K562 (cell line): ENCODE results near the gene PALM3. TPM values are rescaled to one million over a fixed set of nuclear protein-coding genes. Genes with fewer than 3 reads are reported as not detected.

ENCODE experiments used
- ATAC-seq: fragments of 200-7000 bp; cut with Tn5 transposase; 3 replicates; pipeline ENCODE4 v1.9.1; 2020; ENCODE audit warnings: moderate library complexity
- BruUV-seq: library from RNA; stranded (reverse); fragments of 400-500 nt; replicated peaks from 2 replicates; lab custom pipeline; 2021; lab: Mats Ljungman, UMichigan
- CTCF ChIA-PET: fragments of 300-600 bp; formaldehyde crosslinking; extraction: SDS; loops from one replicate; lab custom pipeline; 2021; ENCODE audit warnings: low intra/inter-chr PET ratio; lab: Yijun Ruan, JAX
- POLR2A ChIA-PET: fragments of 300-600, 350-650 bp; sonication (Branson Sonifier 250); formaldehyde crosslinking; extraction: SDS; loops from one replicate; lab custom pipeline; 2021; ENCODE audit warnings: antibody characterized with exemption, inconsistent platforms; lab: Yijun Ruan, JAX
- DNase-seq, 4 experiments: peaks; one replicate each; pipeline versions ENCODE4 v3.0.0 to v3.0.0-alpha.2; 2011 to 2018; ENCODE audit warnings: low spot score in 3 of 4, mixed read lengths in 3 of 4; ENCODE audit errors: extremely low read depth in 1 of 4
- FAIRE-seq: peaks from 2 replicates; lab custom pipeline; 2011; peaks lifted over from hg19 to GRCh38; lab: Jason Lieb, UNC
- H2AFZ ChIP-seq: 2 replicates; pipeline ENCODE4 v1.6.0; 2011; ENCODE audit warnings: low read depth, low read length, control low read depth, inconsistent platforms
- H3K27ac ChIP-seq: fragments of 200-600 bp; 3 replicates; pipeline ENCODE4 v1.8.0; 2011; ENCODE audit warnings: low read depth, mild to moderate bottlenecking, control low read depth, inconsistent platforms, low read length, moderate library complexity, mixed read lengths; ENCODE audit errors: extremely low read depth
- H3K27me3 ChIP-seq, 2 experiments: fragments of 300-600 bp in 1 of 2; 2 replicates in 1 of 2; 3 replicates in 1 of 2; pipeline versions ENCODE4 v1.6.0 to v1.8.0; 2011; ENCODE audit warnings: inconsistent platforms in 2 of 2, low read length in 2 of 2, mild to moderate bottlenecking in 1 of 2, mixed read lengths in 1 of 2, moderate library complexity in 1 of 2; ENCODE audit not compliant: control insufficient read depth in 2 of 2, insufficient read depth in 2 of 2
- H3K36me3 ChIP-seq: fragments of 300-600 bp; 3 replicates; pipeline ENCODE4 v1.8.0; 2011; ENCODE audit warnings: mild to moderate bottlenecking, low read length, inconsistent platforms; ENCODE audit not compliant: control insufficient read depth, insufficient read depth
- H3K4me1 ChIP-seq, 2 experiments: fragments of 200-600 bp in 1 of 2; replicated peaks in 1 of 2; 2 replicates in 1 of 2; 3 replicates in 1 of 2; pipeline versions ENCODE4 v1.5.1 to v1.8.0; 2011; ENCODE audit warnings: inconsistent platforms in 2 of 2, low read length in 2 of 2, mild to moderate bottlenecking in 1 of 2, mixed read lengths in 1 of 2, moderate library complexity in 1 of 2; ENCODE audit not compliant: control insufficient read depth in 2 of 2, insufficient read depth in 2 of 2
- H3K4me2 ChIP-seq: 2 replicates; pipeline ENCODE4 v1.6.1; 2011; ENCODE audit warnings: low read length, control low read depth, inconsistent platforms, mixed read lengths; ENCODE audit not compliant: insufficient read depth
- H3K4me3 ChIP-seq: fragments of 200-600 bp; sonication (generic), shearing (Covaris generic); 2 replicates; pipeline ENCODE4 v1.5.1; 2016; ENCODE audit warnings: control low read depth, inconsistent platforms
- H3K79me2 ChIP-seq: fragments of 200-600 bp; 3 replicates; pipeline ENCODE4 v1.8.0; 2011; ENCODE audit warnings: low read length, inconsistent platforms; ENCODE audit not compliant: control insufficient read depth, insufficient read depth
- H3K9ac ChIP-seq, 2 experiments: 2 replicates each; pipeline versions ENCODE4 v1.6.0 to v1.6.1; 2011; ENCODE audit warnings: low read depth in 2 of 2, low read length in 2 of 2, control low read depth in 1 of 2, inconsistent platforms in 1 of 2, mild to moderate bottlenecking in 1 of 2, mixed read lengths in 1 of 2; ENCODE audit not compliant: insufficient read depth in 1 of 2
- H3K9me1 ChIP-seq: one replicate; pipeline ENCODE4 v1.6.0; 2011; ENCODE audit warnings: inconsistent platforms, mild to moderate bottlenecking, low read length, moderate library complexity; ENCODE audit not compliant: control insufficient read depth, insufficient read depth
- H3K9me3 ChIP-seq: replicated peaks from 2 replicates; pipeline ENCODE4 v1.5.1; 2011; ENCODE audit warnings: low read depth, low read length, inconsistent platforms; ENCODE audit not compliant: control insufficient read depth, insufficient read depth
- H4K20me1 ChIP-seq: replicated peaks from 2 replicates; pipeline ENCODE4 v1.6.1; 2011; ENCODE audit warnings: low read length, inconsistent platforms, mixed read lengths; ENCODE audit not compliant: control insufficient read depth, insufficient read depth
- CTBP1 ChIP-seq: fragments of 450-650 bp; IDR thresholded peaks from 2 replicates; pipeline ENCODE4 v1.6.1; 2016; ENCODE audit warnings: borderline replicate concordance
- EGR1 ChIP-seq: fragments of 450-650 bp; conservative IDR thresholded peaks from 2 replicates; pipeline ENCODE4 v1.6.1; 2017; ENCODE audit warnings: mild to moderate bottlenecking
- GATAD2B ChIP-seq: fragments of 450-650 bp; IDR thresholded peaks from 2 replicates; pipeline ENCODE4 v1.6.1; 2017; ENCODE audit warnings: mild to moderate bottlenecking, borderline replicate concordance
- NONO ChIP-seq, 2 experiments: fragments of 200-400 bp in 1 of 2; fragments of 450-650 bp in 1 of 2; formaldehyde crosslinking in 1 of 2; IDR thresholded peaks; 2 replicates each; pipeline ENCODE4 v1.6.1; 2017; ENCODE audit warnings: low read depth in 2 of 2, mild to moderate bottlenecking in 2 of 2, moderate library complexity in 2 of 2, low read length in 1 of 2
- NR4A1 ChIP-seq, 2 experiments: fragments of 250-450 bp in 1 of 2; fragments of 450-650 bp in 1 of 2; sonication (Bioruptor Pico) in 1 of 2; IDR thresholded peaks; 2 replicates each; pipeline versions ENCODE4 v1.4.0 to v1.6.1; 2016 to 2020; ENCODE audit warnings: mild to moderate bottlenecking in 2 of 2, missing compliant biosample characterization in 1 of 2, missing genetic modification characterization in 1 of 2, moderate library complexity in 1 of 2
- NUFIP1 ChIP-seq: fragments of 450-650 bp; IDR thresholded peaks from 2 replicates; pipeline ENCODE4 v1.6.1; 2018; ENCODE audit not compliant: partially characterized antibody
- RFX5 ChIP-seq: IDR thresholded peaks from 2 replicates; pipeline ENCODE4 v1.6.1; 2011; ENCODE audit warnings: low read depth, mild to moderate bottlenecking, improper control_type of control experiment, low read length
- TEAD2 ChIP-seq: fragments of 450-650 bp; IDR thresholded peaks from 2 replicates; pipeline ENCODE4 v1.6.1; 2016; ENCODE audit warnings: missing genetic modification characterization, control low read depth, missing compliant biosample characterization
- UBTF ChIP-seq, 2 experiments: IDR thresholded peaks; 2 replicates each; pipeline ENCODE4 v1.6.1; 2012; ENCODE audit warnings: improper control_type of control experiment in 2 of 2, low read depth in 2 of 2, low read length in 2 of 2, borderline replicate concordance in 1 of 2
- XRCC4 ChIP-seq: IDR thresholded peaks from one replicate; pipeline ENCODE4 v1.6.1; 2011; ENCODE audit not compliant: insufficient read depth, insufficient read length; ENCODE audit errors: extremely low read depth
- YY1 ChIP-seq, 3 experiments: IDR thresholded peaks; 2 replicates each; pipeline ENCODE4 v1.6.1; 2011; ENCODE audit warnings: low read length in 2 of 3, mild to moderate bottlenecking in 2 of 3, moderate library complexity in 2 of 3, borderline replicate concordance in 1 of 3, control low read depth in 1 of 3, low read depth in 1 of 3; ENCODE audit not compliant: insufficient read depth in 3 of 3, insufficient replicate concordance in 2 of 3, control insufficient read depth in 1 of 3, insufficient read length in 1 of 3; ENCODE audit errors: extremely low read depth in 1 of 3
- ZBTB1 ChIP-seq: sonication (generic); formaldehyde crosslinking; IDR thresholded peaks from 2 replicates; pipeline ENCODE4 v1.8.1; 2023; ENCODE audit warnings: missing genetic modification reagents, low read depth, mild to moderate bottlenecking, borderline replicate concordance
- ZNF12 ChIP-seq: sonication (generic); formaldehyde crosslinking; IDR thresholded peaks from 2 replicates; pipeline ENCODE4 v1.4.0; 2020; ENCODE audit warnings: mild to moderate bottlenecking, missing genetic modification reagents
- ZNF133 ChIP-seq: fragments of 250-450 bp; sonication (Bioruptor Pico); IDR thresholded peaks from 2 replicates; pipeline ENCODE4 v1.4.0; 2020; ENCODE audit warnings: mild to moderate bottlenecking
- ZNF263 ChIP-seq: sonication (generic); formaldehyde crosslinking; IDR thresholded peaks from 2 replicates; pipeline ENCODE4 v1.8.0; 2022; ENCODE audit warnings: mild to moderate bottlenecking, missing genetic modification reagents, borderline replicate concordance
- ZNF511 ChIP-seq: sonication (generic); formaldehyde crosslinking; IDR thresholded peaks from 2 replicates; pipeline ENCODE4 v1.8.0; 2022; ENCODE audit warnings: mild to moderate bottlenecking, missing genetic modification reagents
- ZNF766 ChIP-seq: fragments of 200-800 bp; sonication (Bioruptor generic); conservative IDR thresholded peaks from 2 replicates; pipeline ENCODE4 v1.6.1; 2016; ENCODE audit warnings: missing genetic modification characterization, missing compliant biosample characterization
- WGBS: fragments of 100-300 bp; shearing (Covaris generic); methylation state at CpG from one replicate; pipeline ENCODE4 v1.1.6; 2016; ENCODE audit warnings: low coverage, mixed read lengths; ENCODE audit not compliant: insufficient coverage; ENCODE audit errors: missing lambda C conversion rate; 5-methylcytosine and 5-hydroxymethylcytosine counted together
- in situ Hi-C: fragments of 300-500 bp; cut with MboI; formaldehyde crosslinking; loops from 4 replicates; pipeline ENCODE4 v1.15.0; 2018; ENCODE audit warnings: inconsistent platforms, mixed read lengths
- intact Hi-C: fragments of 100-400 bp; cut with micrococcal nuclease; formaldehyde crosslinking; loops from 2 replicates; pipeline ENCODE4 v1.14.2; 2022
- polyA plus RNA-seq, 8 experiments: library from polyadenylated mRNA; depleted of rRNA in 4 of 8; stranded (reverse) in 5 of 8; unstranded in 3 of 8; fragments of >200 nt; fragmentation: Nextera tagmentation in 2 of 8; fragmentation: Illumina TruSeq in 1 of 8; extraction: Ambion mirVana in 2 of 8; extraction: Trizol in 1 of 8; gene quantifications; 2 replicates each; pipeline versions ENCODE4 v1.2.1 to v1.2.3, GENCODE V29; 2011 to 2014; ENCODE audit warnings: inconsistent platforms in 1 of 8, missing spikeins in 1 of 8
- total RNA-seq, 7 experiments: library from RNA; depleted of rRNA in 6 of 7; stranded (reverse); fragments of >200 nt in 6 of 7; fragmentation: Illumina TruSeq in 2 of 7; extraction: Trizol in 2 of 7; gene quantifications; 2 replicates each; pipeline versions ENCODE4 v1.2.1 to v1.2.3, GENCODE V29; 2011 to 2021; ENCODE audit warnings: low replicate concordance in 1 of 7

The PALM3 gene
- total and polyA plus RNA-seq, 9 of the 15 experiments (the other 6 are each of a cell fraction or from before 2014, with no cell fraction given) = 0.07 to 9.3 (median 3.3) TPM

- DNase-seq (peak; percentile 70 to 76 (median 72)), FAIRE-seq (no peak), ATAC-seq (peak; percentile 11)
- peak overlapping the region; percentile 70; the same call in 1 of the 2 replicates for H2AFZ ChIP-seq
- ChIA-PET CTCF (interaction anchor here (0.6 to 1.0 kb wide), 3 partner anchors 17 to 211 kb away, joined by 3 to 5 read pairs (median 3); no protein-coding TSS in a partner anchor), POLR2A (no interaction called here)
- H3K9me1 ChIP-seq = no peaks in the 10 kb centered on the region
- in situ Hi-C loops = no loop called here
- WGBS = under 1% methylated on average over 56 of the region's 142 CpGs
- H3K27me3 ChIP-seq = no peaks in the 10 kb centered on the region
- BruUV-seq = no TSS peak
- intact Hi-C loops = loop anchor here (2.0 kb wide), 1 partner anchor 47 kb away; the partner anchor contains the start of gene ASF1B
- H3K36me3 ChIP-seq = peaks cover 22% of the 10 kb centered on the region; the same call in 2 of the 3 replicates
- H3K4me1 ChIP-seq = peaks cover 12 to 39% of the 10 kb centered on the region in 2 experiments; a peak in 3 of 5 replicates
- H3K4me2 ChIP-seq = peak overlapping the region; percentile 70
- peak overlapping the region; percentile 79 for H3K27ac ChIP-seq
- peaks cover 13% of the 10 kb centered on the region for H3K79me2 ChIP-seq
- H3K9me3 ChIP-seq = peaks cover 10% of the 10 kb centered on the region
- no peaks in the 10 kb centered on the region for H4K20me1 ChIP-seq
- peak overlapping the region; percentile 63 for H3K4me3 ChIP-seq
- peak overlapping the region; percentile 61 to 95 for H3K9ac ChIP-seq
- TF ChIP-seq ZNF263 = peak; percentile 83
- 0 out of 2 replicates have a peak, but pooled peaks have one; percentile 13 for TF ChIP-seq EGR1
- no peak for TF ChIP-seq NUFIP1
- TF ChIP-seq ZNF766 (CRISPR knock-in tag) = 0 out of 2 replicates have a peak, but pooled peaks have one; percentile 1
- no peak for TF ChIP-seq ZNF511 (CRISPR knock-in tag)
- TF ChIP-seq ZNF12 (CRISPR knock-in tag) = no peak
- TF ChIP-seq RFX5 = no peak
- TF ChIP-seq TEAD2 (tag) = no peak
- TF ChIP-seq XRCC4 = no peak
- no peak for TF ChIP-seq ZNF133 (CRISPR knock-in tag)
- no peak for TF ChIP-seq NR4A1 (CRISPR knock-in tag; IDR thresholded peaks at IDR 0.05)
- no peak for TF ChIP-seq NR4A1 (tag; IDR thresholded peaks at IDR 0.05)
- TF ChIP-seq NONO (IDR thresholded peaks at IDR 0.05; ENCODE audit: low read depth in 2 of 2, low read length in 1 of 2) = 0 out of 4 replicates have a peak, but pooled peaks of 1 of the 2 experiments have one; percentile 69
- peak; percentile 93 for TF ChIP-seq ZBTB1 (CRISPR knock-in tag)
- TF ChIP-seq YY1 (IDR thresholded peaks at IDR 0.05; ENCODE audit: borderline replicate concordance in 1 of 3, control insufficient read depth in 1 of 3, extremely low read depth in 1 of 3, insufficient read depth in 3 of 3, insufficient read length in 1 of 3, insufficient replicate concordance in 2 of 3, low read depth in 1 of 3, low read length in 2 of 3) = peak in 2 of 3 experiments; percentile 4 to 21
- TF ChIP-seq UBTF (IDR thresholded peaks at IDR 0.05; ENCODE audit: borderline replicate concordance in 1 of 2, low read depth in 2 of 2, low read length in 2 of 2) = peak in 1 of 2 experiments; percentile 56; a peak in 1 of 4 replicates
- peak; percentile 94 for TF ChIP-seq CTBP1
- TF ChIP-seq GATAD2B = peak; percentile 68
Observed at GRCh38 chr19:14089662-14090508, 28.0 kb upstream of the PALM3 start.
